ENCODE results near the gene RNASEH2A.

The RNASEH2A gene

GRCh38 chr19:12783291-12783848 is 23.0 kb upstream of the RNASEH2A start:
- no peak for DNase-seq

GRCh38 chr19:12783849-12784393 is 22.5 kb upstream of the RNASEH2A start:
- DNase-seq: peak; percentile 61

- DNase-seq: peak; percentile 45
Measured at GRCh38 chr19:12784394-12784870, 22.0 kb upstream of the RNASEH2A start.

GRCh38 chr19:12784871-12785430 is 21.4 kb upstream of the RNASEH2A start:
- peak; percentile 73 for DNase-seq

GRCh38 chr19:12785431-12786031 is 20.9 kb upstream of the RNASEH2A start:
- DNase-seq: peak; percentile 60

- DNase-seq: peak; percentile 88
Measured at GRCh38 chr19:12786141-12786870, 20.1 kb upstream of the RNASEH2A start.

- no peak for DNase-seq
Measured at GRCh38 chr19:12786952-12787351, 19.4 kb upstream of the RNASEH2A start.

GRCh38 chr19:12787458-12787857 is 18.9 kb upstream of the RNASEH2A start:
- no peak for DNase-seq

- no peak for DNase-seq
Measured at GRCh38 chr19:12788042-12788681, 18.2 kb upstream of the RNASEH2A start.

GRCh38 chr19:12788682-12789097 is 17.7 kb upstream of the RNASEH2A start:
- DNase-seq: peak; percentile 88

- peak; percentile 29 for DNase-seq
Measured at GRCh38 chr19:12789098-12789903, 17.1 kb upstream of the RNASEH2A start.

- peak; percentile 99 for DNase-seq
Measured at GRCh38 chr19:12789904-12790619, 16.3 kb upstream of the RNASEH2A start.

- no peak for DNase-seq
Measured at GRCh38 chr19:12790628-12791344, 15.6 kb upstream of the RNASEH2A start.

- DNase-seq: peak; percentile 99
Measured at GRCh38 chr19:12791345-12792050, 14.9 kb upstream of the RNASEH2A start, which contains the start of gene JUNB. Gene JUNB, plus strand, starts transcription at chr19:12791486. Its CDS starts 286 bp downstream, at chr19:12791772.

- peak; percentile 69 for DNase-seq
Measured at GRCh38 chr19:12792051-12792852, 14.1 kb upstream of the RNASEH2A start.

GRCh38 chr19:12792853-12793289 is 13.5 kb upstream of the RNASEH2A start:
- DNase-seq: no peak

- peak; percentile 97 for DNase-seq
Measured at GRCh38 chr19:12793290-12794195, 12.8 kb upstream of the RNASEH2A start.

All from CD4-positive, alpha-beta T cell treated with Interleukin-15 for 1 hour (primary cell).